ENCODE measurements around the gene TMED4. TPM values are rescaled to one million over a fixed set of nuclear protein-coding genes. Genes with fewer than 3 reads are reported as not detected.
A peak's percentile ranks its signal among the peaks of the same experiment; 100 is the strongest.

The TMED4 gene
- 100 to 1,000 TPM; 108 to 110 TPM for total RNA-seq
- 10 to 100 TPM; 65.4 to 68.1 TPM for polyA plus RNA-seq

- H3K4me3 Mint-ChIP-seq = peak within 1 kb of the TSS; percentile 90 to 95 (median 92)
- ChIA-PET CTCF (ENCODE audit: partially characterized antibody) (interaction anchor here (1.0 to 4.2 kb wide), 11 partner anchors 8 to 339 kb away, joined by 3 to 32 read pairs (median 4); partner anchors contain the start of genes DDX56 and H2AZ2), POLR2A (ENCODE audit: partially characterized antibody) (interaction anchor here (0.6 to 4.9 kb wide), 36 partner anchors 9 to 554 kb away, joined by 3 to 94 read pairs (median 5); partner anchors contain the start of genes CCM2, DBNL, DDX56 and H2AZ2)
- H3K36me3 Mint-ChIP-seq = peaks cover 22 to 38% of the 10 kb centered on the region in 2 donors
- no peaks in the 10 kb centered on the region for H3K27me3 Mint-ChIP-seq
- Histone ChIP-seq H3K27ac (ENCODE audit: low read depth, low read length) (peak within 1 kb of the TSS; percentile 89), H3K4me3 (ENCODE audit: low read length in 2 of 2) (peak within 1 kb of the TSS; percentile 79 to 98), H3K4me1 (ENCODE audit: insufficient read depth, low read length) (peaks cover 34% of the 10 kb centered on the region), H3K27me3 (ENCODE audit: insufficient read depth, low read length) (no peaks in the 10 kb centered on the region), H3K9me3 (ENCODE audit: control insufficient read depth in 1 of 2, low read length in 2 of 2) (no peaks in the 10 kb centered on the region), H3K36me3 (ENCODE audit: insufficient read depth, low read length) (peaks cover 27% of the 10 kb centered on the region)
- no peaks in the 10 kb centered on the region for H3K9me3 Mint-ChIP-seq
- intact Hi-C loops (cut with micrococcal nuclease) = loop anchor here (1.0 to 2.0 kb wide), 6 partner anchors 8 to 303 kb away; partner anchors contain the start of genes H2AZ2, OGDH, PPIA and PURB
- peak; percentile 100 for DNase-seq
- peak within 1 kb of the TSS; percentile 97 to 99 (median 98) for H3K27ac Mint-ChIP-seq
- H3K4me1 Mint-ChIP-seq = peaks cover 18 to 44% (median 32%) of the 10 kb centered on the region in 4 donors
These were observed at the start of gene TMED4 for GRCh38 chr7:44581879-44582603. Gene TMED4 (minus strand): TSS chr7:44582231. CDS start chr7:44582206, 25 bp downstream.

DNA sequence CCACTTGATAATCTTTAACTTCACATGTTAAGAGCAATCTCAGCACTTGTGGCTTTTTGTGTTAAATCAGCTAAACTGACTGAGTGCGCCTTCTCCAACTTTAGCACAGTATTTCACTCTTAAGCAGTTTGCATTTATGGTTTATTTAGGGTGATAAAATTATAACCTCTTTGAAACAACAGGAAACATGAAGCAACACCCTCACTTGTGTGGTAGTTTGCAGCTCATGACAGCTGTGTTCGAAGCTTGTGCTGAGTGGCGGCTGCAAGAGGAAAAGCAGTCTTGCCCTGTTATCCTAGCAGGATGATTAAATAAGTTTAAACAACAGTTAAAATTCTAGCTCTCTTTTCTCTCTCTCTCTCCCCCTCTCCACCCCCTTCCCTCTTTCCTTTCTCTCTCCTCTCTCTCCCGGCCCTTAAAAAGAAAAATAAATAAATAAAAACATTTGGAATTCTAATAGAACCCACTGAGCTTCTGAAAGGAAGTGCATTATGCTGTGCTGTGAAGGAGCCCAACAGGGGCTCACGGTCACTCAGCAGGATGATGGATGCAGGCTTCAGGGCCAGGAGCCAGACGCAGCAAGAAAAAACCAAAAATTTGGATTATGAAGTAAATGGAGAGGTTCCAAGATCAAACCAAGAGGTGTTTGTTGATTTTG is 49.6 kb upstream of the TMED4 start:
- peak overlapping the region; percentile 96 for H3K27ac ChIP-seq (ENCODE audit: low read depth, low read length)
- peaks cover 14 to 20% of the 10 kb centered on the region in 2 donors for H3K36me3 Mint-ChIP-seq
- ChIA-PET CTCF (ENCODE audit: partially characterized antibody) (interaction anchor here (0.8 to 4.8 kb wide), 11 partner anchors 9 to 215 kb away, joined by 3 to 44 read pairs (median 4); partner anchors contain the start of gene OGDH), POLR2A (ENCODE audit: partially characterized antibody) (interaction anchor here (0.5 to 29.4 kb wide), 24 partner anchors 8 to 500 kb away, joined by 3 to 1226 read pairs (median 4); partner anchors contain the start of genes CCM2, DDX56, H2AZ2 and OGDH)
- peaks cover 89% of the 10 kb centered on the region for H3K4me1 ChIP-seq (ENCODE audit: insufficient read depth, low read length)
- peaks cover 57 to 89% (median 73%) of the 10 kb centered on the region in 4 donors for H3K4me1 Mint-ChIP-seq
- H3K27me3 ChIP-seq (ENCODE audit: insufficient read depth, low read length) = no peaks in the 10 kb centered on the region
- intact Hi-C loops (cut with micrococcal nuclease) = loop anchor here (1.0 to 5.0 kb wide), 4 partner anchors 8 to 51 kb away; partner anchors contain the start of gene OGDH
- no peaks in the 10 kb centered on the region for H3K27me3 Mint-ChIP-seq
- peak in 4 of 5 donors; percentile 72 to 82 (median 78) for DNase-seq
- H3K4me3 Mint-ChIP-seq = peak overlapping the region; percentile 58 to 91 (median 78)
- H3K36me3 ChIP-seq (ENCODE audit: insufficient read depth, low read length) = peaks cover 2% of the 10 kb centered on the region
- peak overlapping the region; percentile 97 to 100 (median 100) for H3K27ac Mint-ChIP-seq
- no peaks in the 10 kb centered on the region for H3K9me3 ChIP-seq (ENCODE audit: control insufficient read depth in 1 of 2, low read length in 2 of 2)
- peaks cover 0 to 2% (median 0%) of the 10 kb centered on the region in 8 donors for H3K9me3 Mint-ChIP-seq
- H3K4me3 ChIP-seq (ENCODE audit: low read length in 2 of 2) = peak overlapping the region in 1 of 2 donors; percentile 35

DNA sequence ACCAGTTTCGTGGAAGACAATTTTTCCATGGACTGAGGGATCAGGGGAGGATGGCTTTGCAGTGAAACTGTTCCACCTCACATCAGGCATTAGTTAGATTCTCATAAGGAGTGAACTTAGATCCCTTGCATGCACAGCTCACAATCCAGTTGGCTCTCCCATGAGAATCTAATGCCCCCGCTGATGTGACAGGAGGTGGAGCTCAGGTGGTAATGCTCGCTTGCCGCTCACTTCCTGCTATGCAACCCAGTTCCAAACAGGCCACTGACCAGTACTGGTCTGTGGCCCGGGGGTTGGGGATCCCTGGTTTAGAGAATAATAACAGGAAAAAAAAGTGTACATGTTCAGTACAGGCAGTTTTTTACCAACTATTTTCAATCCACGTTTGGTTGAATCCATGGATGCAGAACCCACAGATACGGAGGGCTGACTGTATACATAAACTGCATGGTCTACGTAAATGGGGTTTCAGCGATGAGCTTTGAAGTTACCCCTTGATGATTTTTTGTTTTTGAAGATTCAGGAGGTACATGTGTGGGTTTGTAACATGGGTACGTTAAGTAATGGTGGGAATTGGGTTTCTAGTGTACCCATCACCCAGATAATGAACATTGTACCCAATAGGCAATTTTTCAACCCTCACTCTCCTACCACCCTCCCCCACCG is 48.9 kb upstream of the TMED4 start:
- Mint-ChIP-seq H3K36me3 (peaks cover 20 to 26% of the 10 kb centered on the region in 2 donors), H3K4me3 (peak overlapping the region; percentile 58 to 91 (median 78)), H3K4me1 (peaks cover 61 to 89% (median 73%) of the 10 kb centered on the region in 4 donors), H3K27me3 (no peaks in the 10 kb centered on the region), H3K27ac (peak overlapping the region; percentile 97 to 100 (median 100)), H3K9me3 (peaks cover 0 to 2% (median 0%) of the 10 kb centered on the region in 8 donors)
- intact Hi-C loops (cut with micrococcal nuclease) = loop anchor here (1.0 to 5.0 kb wide), 4 partner anchors 8 to 51 kb away; partner anchors contain the start of gene OGDH
- ChIA-PET CTCF (ENCODE audit: partially characterized antibody) (interaction anchor here (0.6 to 4.8 kb wide), 11 partner anchors 10 to 217 kb away, joined by 3 to 44 read pairs (median 4); no protein-coding TSS in a partner anchor), POLR2A (ENCODE audit: partially characterized antibody) (interaction anchor here (0.5 to 29.4 kb wide), 20 partner anchors 9 to 397 kb away, joined by 3 to 1226 read pairs (median 5); partner anchors contain the start of genes CCM2, DDX56, H2AZ2 and OGDH)
- H3K36me3 ChIP-seq (ENCODE audit: insufficient read depth, low read length) = peaks cover 5% of the 10 kb centered on the region
- H3K9me3 ChIP-seq (ENCODE audit: control insufficient read depth in 1 of 2, low read length in 2 of 2) = no peaks in the 10 kb centered on the region
- DNase-seq = peak in 2 of 5 donors; percentile 59 to 75
- H3K27me3 ChIP-seq (ENCODE audit: insufficient read depth, low read length) = no peaks in the 10 kb centered on the region
- peak overlapping the region; percentile 96 for H3K27ac ChIP-seq (ENCODE audit: low read depth, low read length)
- peaks cover 89% of the 10 kb centered on the region for H3K4me1 ChIP-seq (ENCODE audit: insufficient read depth, low read length)
- H3K4me3 ChIP-seq (ENCODE audit: low read length in 2 of 2) = peak overlapping the region; percentile 27 to 35

- Mint-ChIP-seq H3K4me3 (peak overlapping the region in 7 of 8 donors; percentile 32 to 91 (median 58)), H3K27ac (peak overlapping the region; percentile 97 to 100 (median 100))
- POLR2A ChIA-PET (ENCODE audit: partially characterized antibody) = interaction anchor here (1.2 to 29.4 kb wide), 13 partner anchors 1 to 256 kb away, joined by 3 to 1226 read pairs (median 9); partner anchors contain the start of genes DDX56, H2AZ2, OGDH and PURB
These were observed 47.9 kb upstream of the TMED4 start for GRCh38 chr7:44629829-44630522.

DNA sequence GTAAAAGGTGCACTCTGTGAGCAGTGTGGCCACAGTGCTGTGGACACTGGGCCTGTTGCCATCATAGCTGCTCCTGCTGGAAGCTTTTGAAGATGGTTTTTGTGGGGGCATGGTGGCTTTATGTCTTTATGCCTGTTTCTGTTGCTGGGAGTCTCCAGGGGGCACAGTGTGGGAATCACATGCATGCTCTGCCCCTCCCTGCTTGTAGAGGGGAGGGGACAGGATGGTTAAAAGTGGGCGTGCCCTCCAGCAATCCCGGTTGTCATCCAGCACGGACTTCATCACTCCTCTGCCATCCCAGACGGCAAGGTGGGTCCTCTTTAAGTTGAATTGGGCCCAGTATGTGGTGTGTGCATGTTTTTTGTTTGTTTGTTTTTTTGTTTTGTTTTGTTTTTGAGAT is 44.6 kb upstream of the TMED4 start:
- POLR2A ChIA-PET (ENCODE audit: partially characterized antibody) = interaction anchor here (28.5 to 29.4 kb wide), 2 partner anchors 2 to 11 kb away, joined by 1226 read pairs; partner anchors contain the start of gene OGDH

More at GRCh38 chr7:44629829-44630522, 47.9 kb upstream of the TMED4 start:
- H3K36me3 ChIP-seq (ENCODE audit: insufficient read depth, low read length) = peaks cover 12% of the 10 kb centered on the region
- H3K9me3 ChIP-seq (ENCODE audit: control insufficient read depth in 1 of 2, low read length in 2 of 2) = no peaks in the 10 kb centered on the region
- peak overlapping the region; percentile 96 for H3K27ac ChIP-seq (ENCODE audit: low read depth, low read length)
- Mint-ChIP-seq H3K27me3 (no peaks in the 10 kb centered on the region), H3K4me1 (peaks cover 62 to 89% (median 74%) of the 10 kb centered on the region in 4 donors), H3K36me3 (peaks cover 27 to 34% of the 10 kb centered on the region in 2 donors), H3K9me3 (peaks cover 0 to 2% (median 0%) of the 10 kb centered on the region in 8 donors)
- no peak for DNase-seq
- no peaks in the 10 kb centered on the region for H3K27me3 ChIP-seq (ENCODE audit: insufficient read depth, low read length)
- no peak overlapping the region for H3K4me3 ChIP-seq (ENCODE audit: low read length in 2 of 2)
- peaks cover 89% of the 10 kb centered on the region for H3K4me1 ChIP-seq (ENCODE audit: insufficient read depth, low read length)
- intact Hi-C loops (cut with micrococcal nuclease) = loop anchor here (5.0 kb wide), 1 partner anchor 52 kb away; no protein-coding TSS in a partner anchor
- CTCF ChIA-PET (ENCODE audit: partially characterized antibody) = interaction anchor here (0.6 to 4.8 kb wide), 5 partner anchors 9 to 217 kb away, joined by 3 to 44 read pairs (median 9); no protein-coding TSS in a partner anchor

More for the DNA sequence above, 44.6 kb upstream of the TMED4 start:
- intact Hi-C loops (cut with micrococcal nuclease) = no loop called here
- Mint-ChIP-seq H3K27me3 (no peaks in the 10 kb centered on the region), H3K27ac (peak overlapping the region; percentile 91 to 99 (median 96)), H3K36me3 (peaks cover 30 to 42% of the 10 kb centered on the region in 2 donors), H3K4me3 (peak overlapping the region; percentile 23 to 95 (median 72)), H3K9me3 (peaks cover 0 to 2% (median 0%) of the 10 kb centered on the region in 8 donors), H3K4me1 (peaks cover 68 to 90% (median 77%) of the 10 kb centered on the region in 4 donors)
- Histone ChIP-seq H3K9me3 (ENCODE audit: control insufficient read depth in 1 of 2, low read length in 2 of 2) (no peaks in the 10 kb centered on the region), H3K4me1 (ENCODE audit: insufficient read depth, low read length) (peaks cover 89% of the 10 kb centered on the region), H3K4me3 (ENCODE audit: low read length in 2 of 2) (no peak overlapping the region), H3K27ac (ENCODE audit: low read depth, low read length) (peak overlapping the region; percentile 74), H3K27me3 (ENCODE audit: insufficient read depth, low read length) (no peaks in the 10 kb centered on the region), H3K36me3 (ENCODE audit: insufficient read depth, low read length) (peaks cover 20% of the 10 kb centered on the region)
- no peak for DNase-seq
- CTCF ChIA-PET (ENCODE audit: partially characterized antibody) = interaction anchor here (3.3 to 3.4 kb wide), 2 partner anchors 8 to 13 kb away, joined by 15 to 17 read pairs; no protein-coding TSS in a partner anchor
